ENCODE measurements around the gene CYP4F12.

GRCh38 chr19:15634105-15634504, 38.8 kb upstream of the CYP4F12 start:
- no peak for TF ChIP-seq CTCF (optimal IDR thresholded peaks at IDR 0.05 in 1 of 3, IDR thresholded peaks at IDR 0.05 in 1 of 3, conservative IDR thresholded peaks at IDR 0.05 in 1 of 3; ENCODE audit: extremely low read depth in 1 of 3, insufficient read depth in 2 of 3, low read length in 3 of 3)
- no peak for TF ChIP-seq EZH2 (IDR thresholded peaks at IDR 0.05; ENCODE audit: low read length)

Measured in keratinocyte (primary cell).